HG02852 (cell line): Measurements from ENCODE around the gene TBX10.
"Not testable (repeated sequence)": the region's sequence is repeated elsewhere in the genome, so short reads cannot be mapped to it uniquely, and the experiment has no call there.

Experiments
- ATAC-seq: cut with Tn5 transposase; IDR thresholded peaks from one replicate; pipeline ENCODE4 v1.9.1; 2021; ENCODE audit warnings: mild to moderate bottlenecking, moderate library complexity; ENCODE audit not compliant: unreplicated experiment

The TBX10 gene

GRCh38 chr11:67664696-67665540 is 25.4 kb upstream of the TBX10 start:
- ATAC-seq = no peak

GRCh38 chr11:67664213-67664585 is 24.6 kb upstream of the TBX10 start:
- no peak for ATAC-seq

- no peak for ATAC-seq
Observed at GRCh38 chr11:67663532-67664212, 24.1 kb upstream of the TBX10 start.

GRCh38 chr11:67662835-67663531 is 23.4 kb upstream of the TBX10 start:
- ATAC-seq = no peak

- ATAC-seq = no peak
Observed at GRCh38 chr11:67662142-67662834, 22.7 kb upstream of the TBX10 start.

- ATAC-seq = not testable (repeated sequence)
Observed at GRCh38 chr11:67660752-67661151, 21.2 kb upstream of the TBX10 start.

GRCh38 chr11:67659651-67660165 is 20.1 kb upstream of the TBX10 start:
- not testable (repeated sequence) for ATAC-seq

GRCh38 chr11:67657300-67657699 is 17.7 kb upstream of the TBX10 start:
- ATAC-seq = no peak

GRCh38 chr11:67656278-67656922 is 16.8 kb upstream of the TBX10 start:
- ATAC-seq = no peak

- ATAC-seq = no peak
Observed at GRCh38 chr11:67654225-67654624, 14.7 kb upstream of the TBX10 start.

GRCh38 chr11:67652965-67653845 is 13.6 kb upstream of the TBX10 start:
- ATAC-seq = no peak

GRCh38 chr11:67651976-67652781 is 12.6 kb upstream of the TBX10 start:
- no peak for ATAC-seq

- no peak for ATAC-seq
Observed at GRCh38 chr11:67649634-67650510, 10.3 kb upstream of the TBX10 start.

GRCh38 chr11:67648796-67649613 is 9.4 kb upstream of the TBX10 start:
- ATAC-seq = no peak

- ATAC-seq = no peak
Observed at GRCh38 chr11:67648140-67648795, 8.7 kb upstream of the TBX10 start.

- ATAC-seq = no peak
Observed at GRCh38 chr11:67647471-67647870, 7.9 kb upstream of the TBX10 start.
